Psoas muscle (tissue), 8 donors: ENCODE results near the gene SRGN. TPM values are rescaled to one million over a fixed set of nuclear protein-coding genes. Genes with fewer than 3 reads are reported as not detected.

Source experiments
- ATAC-seq, 4 donors: fragments of 200-7000 bp; cut with Tn5 transposase; one replicate each; pipeline ENCODE4 v1.9.1; 2020; ENCODE audit warnings: moderate library complexity in 3 of 4, mild to moderate bottlenecking in 2 of 4
- DNase-seq, 2 donors: peaks; one replicate each; pipeline ENCODE4 v3.0.0-alpha.2; 2020
- H3K27ac ChIP-seq: fragments of 200-600 bp; one replicate; pipeline ENCODE4 v1.8.0; 2022
- H3K27me3 ChIP-seq, 3 donors: fragments of 200-600 bp in 1 of 3; one replicate each; pipeline versions ENCODE4 v1.6.1 to v1.8.0; 2013 to 2022; ENCODE audit warnings: low read length in 2 of 3, mild to moderate bottlenecking in 2 of 3, moderate library complexity in 1 of 3; ENCODE audit not compliant: insufficient read depth in 3 of 3
- H3K36me3 ChIP-seq, 2 donors: fragments of 200-600 bp in 1 of 2; one replicate each; pipeline versions ENCODE4 v1.6.1 to v1.8.0; 2013 to 2022; ENCODE audit warnings: low read depth in 1 of 2, mild to moderate bottlenecking in 1 of 2, moderate library complexity in 1 of 2; ENCODE audit not compliant: insufficient read depth in 1 of 2
- H3K4me1 ChIP-seq: fragments of 200-600 bp; one replicate; pipeline ENCODE4 v1.8.0; 2022
- H3K4me3 ChIP-seq: fragments of 200-600 bp; one replicate; pipeline ENCODE4 v1.8.0; 2022; ENCODE audit warnings: mild to moderate bottlenecking
- H3K9me3 ChIP-seq: fragments of 200-600 bp; one replicate; pipeline ENCODE4 v1.8.0; 2022
- CTCF ChIP-seq: fragments of 200-600 bp; IDR thresholded peaks from one replicate; pipeline ENCODE4 v1.8.0; 2022; ENCODE audit warnings: antibody characterized with exemption
- WGBS, 3 donors: extraction: QIAGEN DNeasy Blood & Tissue Kit; methylation state at CpG; one replicate each; pipeline versions ENCODE4 v1.1.6 to v1.1.7; 2013; 5-methylcytosine and 5-hydroxymethylcytosine counted together
- intact Hi-C, 2 donors: fragments of 100-400 bp; cut with DNase I; formaldehyde crosslinking; loops; one replicate each; pipeline versions ENCODE4 v1.11.0 to v1.14.2; 2022
- polyA plus RNA-seq, 3 donors: library from polyadenylated mRNA; stranded (reverse); fragments of 200-250 nt; gene quantifications; one replicate each; pipeline ENCODE4 v1.2.3, GENCODE V29; 2013
- total RNA-seq, 4 donors: library from RNA; stranded (reverse); fragmentation: NEBNext Ultra II Directional in 2 of 4; extraction: Animal tissue kit (Norgen Biotek cat#: 25700) in 2 of 4; gene quantifications; one replicate each; pipeline versions ENCODE4 v1.2.1 to v1.2.4, GENCODE V29; 2021 to 2023
- donor health status: healthy with polysubstance abuse.
- donor health status: DM: no; HTN: no; CAD: no; lungs with moderate emphysema.
- donor health status: Bipolar disorder and iron deficiency.
- donor health status: healthy.
- donor health status: DM: yes; HTN: yes; CAD: no.
- donor health status: DM: no; HTN: no; CAD: no.
- donor health status: DM: no; HTN: no; CAD: no.
- donor health status: DM: yes; HTN: yes; CAD: no.

SRGN gene
- total and polyA plus RNA-seq, 7 donors, result 27.8 to 54.0 (median 32.9) TPM

- no peak for ATAC-seq
- no peak for TF ChIP-seq CTCF
- DNase-seq, result no peak
- Histone ChIP-seq H3K36me3 (no peaks in the 10 kb centered on the region), H3K4me3 (no peak overlapping the region), H3K27ac (no peak overlapping the region), H3K4me1 (peaks cover 6% of the 10 kb centered on the region), H3K9me3 (no peaks in the 10 kb centered on the region), H3K27me3 (no peaks in the 10 kb centered on the region)
- intact Hi-C loops, result loop anchor here (10.0 kb wide), 2 partner anchors 115 to 125 kb away; no protein-coding TSS in a partner anchor
- WGBS, 3 donors, result 70 to 75% (median 70%) methylated on average over 1 of the region's 1 CpG
These were observed 32.0 kb downstream of the SRGN start for GRCh38 chr10:69119896-69120295.

GRCh38 chr10:69123306-69123746 is 35.4 kb downstream of the SRGN start:
- peak; percentile 23 for TF ChIP-seq CTCF
- peak; percentile 44 to 81 (median 68) for ATAC-seq
- Histone ChIP-seq H3K4me1 (peaks cover 12% of the 10 kb centered on the region), H3K36me3 (no peaks in the 10 kb centered on the region), H3K9me3 (no peaks in the 10 kb centered on the region), H3K4me3 (peak overlapping the region; percentile 93), H3K27ac (peak overlapping the region; percentile 98), H3K27me3 (no peaks in the 10 kb centered on the region)
- 0 to 2% (median 1%) methylated on average over 16 of the region's 16 CpGs for WGBS, 3 donors
- no peak for DNase-seq
- intact Hi-C loops, result loop anchor here (10.0 kb wide), 2 partner anchors 119 to 129 kb away; no protein-coding TSS in a partner anchor

GRCh38 chr10:69123747-69124562 is 36.1 kb downstream of the SRGN start, which contains the start of gene VPS26A:
Gene VPS26A, plus strand, starts transcription at chr10:69124178. Its CDS starts 100 bp downstream, at chr10:69124278.
- 0 to 1% (median 1%) methylated on average over 56 to 82 of the region's 82 CpGs for WGBS, 3 donors
- intact Hi-C loops, result loop anchor here (10.0 kb wide), 2 partner anchors 119 to 129 kb away; no protein-coding TSS in a partner anchor

GRCh38 chr10:69124563-69125268 is 36.8 kb downstream of the SRGN start:
- Histone ChIP-seq H3K4me3 (peak overlapping the region; percentile 93), H3K9me3 (no peaks in the 10 kb centered on the region), H3K27me3 (no peaks in the 10 kb centered on the region), H3K36me3 (no peaks in the 10 kb centered on the region), H3K27ac (peak overlapping the region; percentile 98), H3K4me1 (peaks cover 22% of the 10 kb centered on the region)
- ATAC-seq (no peak), DNase-seq (peak; percentile 31 to 55)
- 1% methylated on average over 25 to 26 of the region's 26 CpGs for WGBS, 3 donors
- no peak for TF ChIP-seq CTCF
- intact Hi-C loops, result loop anchor here (10.0 kb wide), 2 partner anchors 120 to 130 kb away; no protein-coding TSS in a partner anchor

More at GRCh38 chr10:69123747-69124562, 36.1 kb downstream of the SRGN start, which contains the start of gene VPS26A:
- H3K27me3 ChIP-seq, result no peaks in the 10 kb centered on the region
- H3K9me3 ChIP-seq, result no peaks in the 10 kb centered on the region
- peak within 1 kb of the TSS; percentile 98 for H3K27ac ChIP-seq
- H3K4me1 ChIP-seq, result peaks cover 15% of the 10 kb centered on the region
- no peaks in the 10 kb centered on the region for H3K36me3 ChIP-seq
- peak within 1 kb of the TSS; percentile 93 for H3K4me3 ChIP-seq
- peak; percentile 97 to 100 (median 98) for ATAC-seq
- peak; percentile 99 to 100 for DNase-seq
- TF ChIP-seq CTCF, result no peak
